Measurements from ENCODE around the gene LIPT1.

Gene LIPT1

GRCh38 chr2:99169534-99169933, 14.8 kb downstream of the LIPT1 start:
- Histone ChIP-seq H3K9ac (ENCODE audit: low read length in 5 of 5) (no peak overlapping the region), H3K9me3 (ENCODE audit: control insufficient read depth in 5 of 5, low read length in 5 of 5) (no peaks in the 10 kb centered on the region), H3K4me1 (ENCODE audit: control insufficient read depth in 5 of 5, insufficient read depth in 5 of 5, low read length in 5 of 5) (no peaks in the 10 kb centered on the region), H3K27ac (ENCODE audit: low read depth, low read length) (no peak overlapping the region), H3K4me3 (ENCODE audit: low read depth in 1 of 5, low read length in 5 of 5) (no peak overlapping the region), H3K36me3 (ENCODE audit: control insufficient read depth in 5 of 5, insufficient read depth in 5 of 5, low read length in 5 of 5) (peaks cover 38 to 66% (median 43%) of the 10 kb centered on the region in 5 donors), H3K27me3 (ENCODE audit: control insufficient read depth in 5 of 5, insufficient read depth in 4 of 5, low read length in 5 of 5) (no peaks in the 10 kb centered on the region)

GRCh38 chr2:99171377-99172140, 16.8 kb downstream of the LIPT1 start:
- H3K27ac ChIP-seq (ENCODE audit: low read depth, low read length), result no peak overlapping the region
- H3K4me1 ChIP-seq (ENCODE audit: control insufficient read depth in 5 of 5, insufficient read depth in 5 of 5, low read length in 5 of 5), result no peaks in the 10 kb centered on the region
- no peaks in the 10 kb centered on the region for H3K27me3 ChIP-seq (ENCODE audit: control insufficient read depth in 5 of 5, insufficient read depth in 4 of 5, low read length in 5 of 5)
- peaks cover 31 to 54% (median 37%) of the 10 kb centered on the region in 5 donors for H3K36me3 ChIP-seq (ENCODE audit: control insufficient read depth in 5 of 5, insufficient read depth in 5 of 5, low read length in 5 of 5)
- H3K4me3 ChIP-seq (ENCODE audit: low read depth in 1 of 5, low read length in 5 of 5), result no peak overlapping the region
- no peak overlapping the region for H3K9ac ChIP-seq (ENCODE audit: low read length in 5 of 5)
- H3K9me3 ChIP-seq (ENCODE audit: control insufficient read depth in 5 of 5, low read length in 5 of 5), result no peaks in the 10 kb centered on the region

DNA sequence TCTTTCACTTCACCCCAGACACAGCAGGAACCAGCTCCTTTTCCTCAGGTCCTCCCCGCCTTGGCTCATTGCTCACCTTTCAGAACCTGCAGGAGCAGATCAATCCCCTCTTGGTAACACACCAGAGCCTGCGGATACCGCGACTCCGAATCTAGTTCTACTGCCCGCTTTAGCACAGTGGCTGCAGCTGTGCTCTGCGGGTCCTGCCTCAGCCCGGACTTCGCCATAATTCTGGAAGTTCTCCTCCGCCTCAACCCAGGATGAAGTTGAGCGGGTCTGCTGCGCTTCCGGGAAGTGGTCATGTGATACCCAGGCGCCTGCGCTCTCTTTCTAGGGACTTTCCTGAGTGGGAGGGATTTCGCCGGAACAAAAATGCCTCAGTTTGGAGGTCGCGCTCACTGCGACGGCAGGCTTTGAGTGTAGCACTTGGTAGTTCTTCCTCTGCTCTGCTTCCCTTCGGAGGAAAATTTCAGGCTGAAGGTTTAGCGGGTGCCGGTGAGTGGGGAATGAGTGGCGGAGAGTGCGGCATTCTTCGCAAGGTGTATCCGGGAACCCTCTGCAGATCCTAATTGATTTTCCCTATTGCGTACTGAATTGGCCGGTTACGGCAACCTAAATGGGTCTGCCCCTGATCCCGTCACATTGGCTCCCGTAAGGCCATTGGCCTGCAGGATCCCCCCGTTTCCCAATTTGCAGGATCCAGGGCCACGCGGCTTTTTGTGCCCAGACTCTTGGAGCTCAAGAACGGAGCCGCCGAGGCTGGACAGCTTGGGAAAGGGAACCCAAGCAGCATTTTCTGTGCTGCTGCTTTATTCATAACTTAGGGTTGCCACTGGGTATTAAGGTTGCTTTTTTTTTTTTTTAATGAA, 26.2 kb downstream of the LIPT1 start, which contains the start of the genes MITD1 and MRPL30:
TSS of gene MITD1 (minus strand) at position 304 of the 869 bp plus-strand sequence. CDS start at position 227, 77 bp downstream.
TSS of gene MRPL30 (plus strand) at position 430 of the 869 bp plus-strand sequence. CDS start 5,020 bp downstream, outside the sequence.
- Histone ChIP-seq H3K9ac (ENCODE audit: low read length in 5 of 5) (peak within 1 kb of the TSS; percentile 81 to 98 (median 96)), H3K36me3 (ENCODE audit: control insufficient read depth in 5 of 5, insufficient read depth in 5 of 5, low read length in 5 of 5) (no peaks in the 10 kb centered on the region), H3K4me1 (ENCODE audit: control insufficient read depth in 5 of 5, insufficient read depth in 5 of 5, low read length in 5 of 5) (peaks cover 0 to 31% (median 26%) of the 10 kb centered on the region in 5 donors), H3K9me3 (ENCODE audit: control insufficient read depth in 5 of 5, low read length in 5 of 5) (no peaks in the 10 kb centered on the region), H3K27ac (ENCODE audit: low read depth, low read length) (peak within 1 kb of the TSS; percentile 96), H3K27me3 (ENCODE audit: control insufficient read depth in 5 of 5, insufficient read depth in 4 of 5, low read length in 5 of 5) (no peaks in the 10 kb centered on the region), H3K4me3 (ENCODE audit: low read depth in 1 of 5, low read length in 5 of 5) (peak within 1 kb of the TSS; percentile 90 to 99 (median 98))

DNA sequence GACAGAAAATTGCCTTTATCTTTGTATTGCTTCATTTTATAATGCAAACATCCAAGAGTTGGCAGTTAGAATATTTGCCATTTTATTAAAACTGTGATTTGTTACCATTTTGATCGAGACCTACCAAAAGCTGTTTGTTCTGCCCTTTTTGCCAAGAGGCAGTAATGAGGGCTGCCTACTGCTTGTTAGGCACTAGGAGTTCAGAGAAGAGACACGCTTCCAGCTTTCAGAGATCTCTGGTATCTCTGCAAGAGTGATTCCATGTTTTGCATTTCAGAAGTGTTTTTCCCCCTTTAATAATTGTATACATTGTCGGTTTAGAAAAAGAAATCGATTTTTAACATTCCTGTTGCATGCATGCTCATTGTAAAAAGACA, 26.8 kb downstream of the LIPT1 start:
- Histone ChIP-seq H3K36me3 (ENCODE audit: control insufficient read depth in 5 of 5, insufficient read depth in 5 of 5, low read length in 5 of 5) (no peaks in the 10 kb centered on the region), H3K4me3 (ENCODE audit: low read depth in 1 of 5, low read length in 5 of 5) (peak overlapping the region; percentile 90 to 99 (median 98)), H3K27me3 (ENCODE audit: control insufficient read depth in 5 of 5, insufficient read depth in 4 of 5, low read length in 5 of 5) (no peaks in the 10 kb centered on the region), H3K9ac (ENCODE audit: low read length in 5 of 5) (peak overlapping the region; percentile 49 to 98 (median 96)), H3K4me1 (ENCODE audit: control insufficient read depth in 5 of 5, insufficient read depth in 5 of 5, low read length in 5 of 5) (peaks cover 0 to 31% (median 26%) of the 10 kb centered on the region in 5 donors), H3K27ac (ENCODE audit: low read depth, low read length) (peak overlapping the region; percentile 96), H3K9me3 (ENCODE audit: control insufficient read depth in 5 of 5, low read length in 5 of 5) (no peaks in the 10 kb centered on the region)

DNA sequence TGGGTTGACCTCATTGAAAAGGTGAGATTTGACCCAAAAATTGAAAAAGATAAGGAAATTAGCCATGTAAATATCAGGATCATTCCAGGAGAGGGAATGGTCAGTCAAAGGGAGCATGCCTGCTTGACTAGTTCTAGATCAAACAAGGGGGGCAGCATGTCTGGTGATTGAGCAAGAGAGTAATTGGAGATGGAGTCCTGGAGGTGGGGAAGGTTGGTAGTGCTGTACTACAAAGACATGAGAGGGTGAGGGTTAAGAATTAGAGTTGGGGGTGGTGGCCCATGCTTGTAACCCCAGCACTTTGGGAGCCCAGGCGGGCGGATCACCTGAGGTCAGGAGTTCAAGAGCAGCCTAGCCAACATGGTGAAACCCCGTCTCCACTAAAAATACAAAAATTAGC, 28.3 kb downstream of the LIPT1 start:
- Histone ChIP-seq H3K9me3 (ENCODE audit: control insufficient read depth in 5 of 5, low read length in 5 of 5) (no peaks in the 10 kb centered on the region), H3K27me3 (ENCODE audit: control insufficient read depth in 5 of 5, insufficient read depth in 4 of 5, low read length in 5 of 5) (no peaks in the 10 kb centered on the region), H3K36me3 (ENCODE audit: control insufficient read depth in 5 of 5, insufficient read depth in 5 of 5, low read length in 5 of 5) (peaks cover 0 to 6% (median 3%) of the 10 kb centered on the region in 5 donors)

DNA sequence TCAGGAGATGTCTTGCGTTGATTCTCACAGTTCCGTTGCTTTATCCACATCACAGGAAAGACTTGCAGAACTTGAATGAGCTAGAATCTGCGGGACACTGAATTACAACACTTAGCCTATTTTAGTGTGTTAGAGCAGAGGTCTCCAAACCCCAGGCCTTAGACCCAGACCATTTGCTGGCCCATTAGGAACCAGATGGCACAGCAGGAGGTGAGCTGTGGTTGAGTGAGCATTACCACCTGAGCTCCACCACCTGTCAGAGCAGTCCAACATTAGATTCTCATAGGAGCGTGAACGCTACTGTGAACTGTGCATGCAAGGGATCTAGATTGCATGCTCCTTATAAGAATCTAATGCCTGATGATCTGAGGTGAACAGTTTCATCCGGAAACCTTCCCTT, 30.0 kb downstream of the LIPT1 start:
- Histone ChIP-seq H3K36me3 (ENCODE audit: control insufficient read depth in 5 of 5, insufficient read depth in 5 of 5, low read length in 5 of 5) (peaks cover 3 to 18% (median 16%) of the 10 kb centered on the region in 5 donors), H3K4me3 (ENCODE audit: low read depth in 1 of 5, low read length in 5 of 5) (no peak overlapping the region), H3K9me3 (ENCODE audit: control insufficient read depth in 5 of 5, low read length in 5 of 5) (no peaks in the 10 kb centered on the region), H3K9ac (ENCODE audit: low read length in 5 of 5) (no peak overlapping the region), H3K27ac (ENCODE audit: low read depth, low read length) (no peak overlapping the region), H3K4me1 (ENCODE audit: control insufficient read depth in 5 of 5, insufficient read depth in 5 of 5, low read length in 5 of 5) (peaks cover 0 to 20% (median 18%) of the 10 kb centered on the region in 5 donors), H3K27me3 (ENCODE audit: control insufficient read depth in 5 of 5, insufficient read depth in 4 of 5, low read length in 5 of 5) (no peaks in the 10 kb centered on the region)

More for the DNA sequence above, 28.3 kb downstream of the LIPT1 start:
- no peak overlapping the region for H3K27ac ChIP-seq (ENCODE audit: low read depth, low read length)
- H3K9ac ChIP-seq (ENCODE audit: low read length in 5 of 5), result no peak overlapping the region
- no peak overlapping the region for H3K4me3 ChIP-seq (ENCODE audit: low read depth in 1 of 5, low read length in 5 of 5)
- H3K4me1 ChIP-seq (ENCODE audit: control insufficient read depth in 5 of 5, insufficient read depth in 5 of 5, low read length in 5 of 5), result peaks cover 0 to 31% (median 26%) of the 10 kb centered on the region in 5 donors

- Histone ChIP-seq H3K27ac (ENCODE audit: low read depth, low read length) (no peak overlapping the region), H3K27me3 (ENCODE audit: control insufficient read depth in 5 of 5, insufficient read depth in 4 of 5, low read length in 5 of 5) (no peaks in the 10 kb centered on the region), H3K36me3 (ENCODE audit: control insufficient read depth in 5 of 5, insufficient read depth in 5 of 5, low read length in 5 of 5) (peaks cover 4 to 37% (median 24%) of the 10 kb centered on the region in 5 donors), H3K4me1 (ENCODE audit: control insufficient read depth in 5 of 5, insufficient read depth in 5 of 5, low read length in 5 of 5) (peaks cover 0 to 6% (median 2%) of the 10 kb centered on the region in 5 donors), H3K9me3 (ENCODE audit: control insufficient read depth in 5 of 5, low read length in 5 of 5) (no peaks in the 10 kb centered on the region), H3K4me3 (ENCODE audit: low read depth in 1 of 5, low read length in 5 of 5) (no peak overlapping the region), H3K9ac (ENCODE audit: low read length in 5 of 5) (no peak overlapping the region)
Observed at GRCh38 chr2:99187011-99187410, 32.2 kb downstream of the LIPT1 start.

- H3K9ac ChIP-seq (ENCODE audit: low read length in 5 of 5), result no peak overlapping the region
- peaks cover 0 to 5% (median 0%) of the 10 kb centered on the region in 5 donors for H3K4me1 ChIP-seq (ENCODE audit: control insufficient read depth in 5 of 5, insufficient read depth in 5 of 5, low read length in 5 of 5)
- no peaks in the 10 kb centered on the region for H3K27me3 ChIP-seq (ENCODE audit: control insufficient read depth in 5 of 5, insufficient read depth in 4 of 5, low read length in 5 of 5)
- H3K9me3 ChIP-seq (ENCODE audit: control insufficient read depth in 5 of 5, low read length in 5 of 5), result no peaks in the 10 kb centered on the region
- no peak overlapping the region for H3K4me3 ChIP-seq (ENCODE audit: low read depth in 1 of 5, low read length in 5 of 5)
- peaks cover 6 to 42% (median 30%) of the 10 kb centered on the region in 5 donors for H3K36me3 ChIP-seq (ENCODE audit: control insufficient read depth in 5 of 5, insufficient read depth in 5 of 5, low read length in 5 of 5)
- H3K27ac ChIP-seq (ENCODE audit: low read depth, low read length), result no peak overlapping the region
Observed at GRCh38 chr2:99188357-99188756, 33.6 kb downstream of the LIPT1 start.

GRCh38 chr2:99190548-99190947, 35.8 kb downstream of the LIPT1 start:
- H3K9ac ChIP-seq (ENCODE audit: low read length in 5 of 5), result no peak overlapping the region
- H3K9me3 ChIP-seq (ENCODE audit: control insufficient read depth in 5 of 5, low read length in 5 of 5), result no peaks in the 10 kb centered on the region
- peaks cover 9 to 46% (median 37%) of the 10 kb centered on the region in 5 donors for H3K36me3 ChIP-seq (ENCODE audit: control insufficient read depth in 5 of 5, insufficient read depth in 5 of 5, low read length in 5 of 5)

More at GRCh38 chr2:99190548-99190947, 35.8 kb downstream of the LIPT1 start:
- no peak overlapping the region for H3K4me3 ChIP-seq (ENCODE audit: low read depth in 1 of 5, low read length in 5 of 5)
- no peak overlapping the region for H3K27ac ChIP-seq (ENCODE audit: low read depth, low read length)
- H3K4me1 ChIP-seq (ENCODE audit: control insufficient read depth in 5 of 5, insufficient read depth in 5 of 5, low read length in 5 of 5), result no peaks in the 10 kb centered on the region
- H3K27me3 ChIP-seq (ENCODE audit: control insufficient read depth in 5 of 5, insufficient read depth in 4 of 5, low read length in 5 of 5), result no peaks in the 10 kb centered on the region

All from subcutaneous abdominal adipose tissue (tissue), 5 donors.